Stimulated activated CD4-positive, alpha-beta T cell treated with anti-CD3 and anti-CD28 coated beads, Interleukin-15, amount 100 ng/mL, for 48 hours (primary cell): ENCODE data around the gene KIF4B.
"Not testable (repeated sequence)": the region's sequence is repeated elsewhere in the genome, so short reads cannot be mapped to it uniquely, and the experiment has no call there.

ENCODE experiments used
- DNase-seq, 2 donors: peaks; one replicate each; pipeline ENCODE4 v3.0.0-alpha.2; 2020; ENCODE audit warnings: low read depth in 2 of 2

Gene KIF4B

DNA sequence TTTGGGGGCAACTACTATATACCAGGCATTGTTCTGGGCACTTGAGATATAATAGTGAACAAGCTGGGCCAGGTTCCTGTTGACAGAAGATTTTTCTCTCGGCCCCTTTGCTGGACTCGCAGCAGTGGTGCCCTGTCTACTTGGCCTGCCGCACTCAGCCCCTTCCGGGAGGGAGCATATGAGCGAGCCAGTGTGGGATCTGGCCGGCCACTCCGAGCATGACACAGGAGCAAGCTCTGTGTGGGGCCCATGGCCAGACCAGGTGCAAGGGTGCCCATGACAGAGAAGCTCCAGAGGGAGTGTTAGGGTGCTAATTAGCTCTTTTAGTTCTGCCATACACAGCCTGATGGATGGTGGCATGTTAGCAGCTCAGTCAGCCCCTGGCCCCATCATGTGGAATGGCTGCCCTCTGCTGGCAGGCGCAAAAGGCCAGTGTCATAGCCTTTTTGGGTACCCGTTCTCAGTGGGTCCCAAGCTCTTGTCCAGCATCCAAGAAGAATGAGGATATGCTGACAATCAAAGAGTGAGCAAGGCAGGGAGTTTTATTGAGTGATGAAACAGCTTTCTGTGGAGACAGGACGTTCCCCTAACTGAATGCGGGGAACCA lies 9.3 kb upstream of the KIF4B start:
- no peak for DNase-seq

DNA sequence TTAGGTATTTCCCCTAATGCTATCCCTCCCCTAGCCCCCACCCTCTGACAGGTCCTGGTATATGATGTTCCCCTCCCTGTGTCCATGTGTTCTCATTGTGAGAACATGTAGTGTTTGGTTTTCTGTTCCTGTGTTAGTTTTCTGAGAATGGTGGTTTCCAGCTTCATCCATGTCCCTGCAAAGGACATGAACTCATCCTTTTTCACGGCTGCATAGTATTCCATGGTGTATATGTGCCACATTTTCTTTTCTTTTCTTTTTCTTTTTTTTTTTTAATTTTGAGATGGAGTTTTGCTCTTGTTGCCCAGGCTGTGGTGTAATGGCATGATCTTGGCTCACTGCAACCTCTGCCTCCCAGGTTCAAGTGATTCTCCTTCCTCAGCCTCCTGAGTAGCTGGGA lies 7.3 kb upstream of the KIF4B start:
- DNase-seq = not testable (repeated sequence)

DNA sequence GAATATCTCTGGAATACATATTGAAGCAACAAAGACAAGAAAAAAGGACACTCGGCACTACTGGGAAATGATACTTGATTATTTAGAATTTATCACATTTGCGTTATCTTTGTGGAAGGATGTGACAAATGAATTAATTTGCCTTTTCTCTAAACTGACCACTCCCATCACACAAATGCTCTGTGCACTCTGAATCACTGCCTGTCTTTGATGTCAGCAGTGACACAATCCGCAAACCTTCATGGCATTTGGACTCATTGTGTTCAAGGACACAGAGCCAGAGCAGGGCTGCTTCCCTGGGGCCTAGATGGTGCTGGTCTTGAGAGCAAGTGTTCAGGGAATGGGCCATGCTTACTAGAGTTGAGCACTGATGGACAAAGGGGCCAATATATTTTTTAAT lies 4.9 kb upstream of the KIF4B start:
- no peak for DNase-seq

DNA sequence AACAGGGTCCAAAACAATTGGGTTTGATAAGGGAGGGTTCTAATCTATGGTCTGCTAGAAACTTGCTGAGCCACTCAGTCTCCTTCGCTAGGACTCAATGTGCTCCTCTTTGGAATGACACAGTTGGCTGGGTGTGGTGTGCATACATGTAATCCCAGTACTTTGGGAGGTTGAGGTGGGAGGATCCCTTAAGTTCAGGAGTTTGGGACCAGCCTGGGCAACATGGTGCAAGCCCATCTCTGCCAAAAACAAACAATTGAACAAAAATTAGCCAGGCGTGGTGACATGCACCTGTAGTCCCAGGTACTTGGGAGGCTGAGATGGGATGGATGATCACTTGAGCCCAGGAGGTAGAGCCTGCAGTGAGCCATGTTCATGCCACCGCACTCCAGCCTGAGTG lies 2.7 kb upstream of the KIF4B start:
- no peak for DNase-seq

DNA sequence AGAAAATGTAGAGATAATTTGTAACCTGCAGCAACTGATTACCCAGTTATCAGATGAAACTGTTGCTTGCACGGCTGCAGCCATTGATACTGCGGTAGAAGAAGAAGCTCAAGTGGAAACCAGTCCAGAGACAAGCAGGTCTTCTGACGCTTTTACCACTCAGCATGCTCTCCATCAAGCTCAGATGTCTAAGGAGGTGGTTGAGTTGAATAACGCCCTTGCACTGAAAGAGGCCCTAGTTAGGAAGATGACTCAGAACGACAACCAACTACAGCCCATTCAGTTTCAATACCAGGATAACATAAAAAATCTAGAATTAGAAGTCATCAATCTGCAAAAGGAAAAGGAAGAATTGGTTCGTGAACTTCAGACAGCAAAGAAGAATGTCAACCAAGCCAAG lies 1.7 kb downstream of the KIF4B start:
- no peak for DNase-seq

DNA sequence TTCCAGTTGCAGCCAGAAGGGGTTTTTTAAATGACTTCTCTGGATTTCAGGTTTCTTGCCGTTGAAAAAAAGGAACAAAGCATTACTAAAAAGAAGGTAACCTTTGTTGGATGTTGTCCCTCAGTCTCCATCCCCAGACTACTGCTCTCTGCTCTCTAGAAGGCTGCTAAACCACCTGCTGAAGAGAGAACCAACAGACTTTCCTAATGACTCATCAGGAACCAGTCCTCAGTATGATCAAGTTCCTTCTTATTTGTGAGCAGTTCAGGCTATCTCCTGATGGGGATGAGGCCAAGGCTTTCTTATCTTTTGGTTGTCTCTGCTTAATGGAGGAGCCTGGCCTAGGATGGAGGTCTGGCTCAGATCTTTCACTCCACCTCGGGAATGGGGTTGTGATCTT lies 4.1 kb downstream of the KIF4B start:
- no peak for DNase-seq

DNA sequence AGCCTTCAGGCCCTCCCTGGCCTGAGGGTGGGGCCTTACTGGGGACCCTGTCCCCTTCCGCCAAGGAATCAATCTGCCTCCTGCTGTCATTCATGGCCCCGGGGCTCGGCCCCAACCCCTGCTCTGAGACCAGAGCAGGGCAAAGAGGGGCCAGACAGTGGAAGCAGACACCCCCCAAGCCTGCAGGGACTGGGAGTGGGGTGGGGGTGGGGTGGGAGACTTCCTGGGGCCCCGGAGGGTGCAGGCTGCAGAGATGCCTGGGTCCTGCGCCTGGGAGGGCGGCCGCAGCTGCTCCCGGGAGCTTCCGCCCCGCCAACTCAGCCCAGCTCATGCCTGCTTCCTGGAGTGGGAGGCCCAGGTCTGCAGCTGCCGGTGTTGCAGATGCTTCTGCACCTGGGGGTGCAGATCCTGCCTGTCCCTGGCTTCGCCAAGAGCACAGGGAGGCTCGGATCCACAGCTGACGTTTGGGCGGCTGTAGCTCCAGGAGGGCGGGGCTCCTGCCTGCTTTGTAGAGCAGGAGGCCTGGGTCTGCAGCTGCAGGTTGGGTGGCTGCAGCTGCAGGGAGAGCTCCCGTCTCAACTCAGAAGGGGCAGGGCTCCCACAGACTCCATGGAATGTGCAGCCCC lies 6.2 kb downstream of the KIF4B start:
- no peak for DNase-seq

DNA sequence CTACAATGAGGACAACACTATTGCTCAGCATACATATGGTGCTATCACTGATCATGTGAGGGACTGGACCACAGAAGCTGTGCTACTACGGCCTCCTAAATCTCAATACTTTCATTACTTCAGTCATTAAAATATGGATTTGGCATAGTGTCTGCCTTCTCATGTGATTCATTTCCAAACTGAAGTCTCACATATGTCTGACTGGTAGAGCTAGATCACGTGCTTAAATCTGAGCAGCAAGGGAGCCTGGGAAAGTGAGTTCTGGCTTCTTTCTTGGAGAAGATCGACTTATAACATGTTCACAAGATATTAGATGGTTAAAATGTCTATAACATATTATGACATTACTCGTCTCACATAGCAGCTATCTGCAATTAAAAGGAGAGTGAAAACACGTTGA lies 8.3 kb downstream of the KIF4B start:
- DNase-seq = no peak

DNA sequence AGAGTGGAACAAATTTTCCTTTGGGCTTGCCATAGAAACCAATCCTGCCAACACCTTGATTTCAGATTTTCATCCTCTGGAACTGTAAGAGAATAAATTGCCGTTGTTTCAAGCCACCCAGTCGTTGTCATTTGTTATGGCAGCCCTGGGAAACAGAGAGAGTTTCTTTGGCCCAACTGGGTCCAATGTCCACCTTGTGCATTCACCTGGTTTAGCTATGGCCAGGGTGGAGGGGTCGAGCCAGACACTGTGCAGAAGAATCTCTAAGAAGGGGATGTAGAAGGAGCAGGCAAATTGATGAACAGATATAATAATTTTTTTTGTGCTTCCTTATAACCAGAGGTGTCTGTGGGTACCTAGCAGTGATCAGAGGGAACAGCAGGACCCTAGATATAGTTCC lies 9.8 kb downstream of the KIF4B start:
- no peak for DNase-seq

DNA sequence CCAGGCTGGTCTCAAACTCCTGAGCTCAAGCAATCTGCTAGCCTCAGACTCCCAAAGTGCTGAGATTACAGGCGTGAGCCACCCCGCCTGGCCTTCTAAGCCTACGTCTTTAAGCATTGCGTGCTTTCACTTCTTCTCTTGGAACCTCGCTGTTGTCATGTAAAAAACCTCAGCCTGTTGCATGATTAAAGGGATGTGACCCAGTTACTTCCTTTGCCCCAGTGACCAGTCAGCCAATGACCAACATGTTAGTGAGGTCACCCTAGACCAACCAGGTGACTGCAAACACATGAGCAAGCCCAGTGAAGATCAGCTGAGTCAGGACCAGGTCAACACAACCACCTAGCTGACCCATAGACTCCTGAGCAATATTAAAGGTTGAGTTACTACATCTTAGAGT lies 10.5 kb downstream of the KIF4B start:
- DNase-seq = no peak

DNA sequence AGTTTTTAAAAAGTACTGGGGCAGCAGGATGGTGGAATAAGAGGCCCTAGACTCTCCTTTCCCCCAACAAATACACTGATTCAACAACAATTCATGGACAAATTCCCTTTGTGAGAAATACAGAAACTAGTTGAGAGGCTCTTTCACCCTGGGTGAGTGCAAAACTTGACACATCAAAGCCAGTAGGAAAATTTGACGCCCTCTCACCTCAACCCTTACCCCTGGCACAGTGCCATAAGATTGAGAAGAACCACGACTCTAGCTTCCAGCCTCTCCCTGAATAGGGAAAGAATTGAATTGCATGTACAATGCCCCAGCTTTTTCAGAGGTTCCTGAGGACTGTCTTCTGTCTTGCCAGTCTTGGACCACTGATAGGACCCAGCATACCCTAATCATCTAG lies 12.3 kb downstream of the KIF4B start:
- no peak for DNase-seq

DNA sequence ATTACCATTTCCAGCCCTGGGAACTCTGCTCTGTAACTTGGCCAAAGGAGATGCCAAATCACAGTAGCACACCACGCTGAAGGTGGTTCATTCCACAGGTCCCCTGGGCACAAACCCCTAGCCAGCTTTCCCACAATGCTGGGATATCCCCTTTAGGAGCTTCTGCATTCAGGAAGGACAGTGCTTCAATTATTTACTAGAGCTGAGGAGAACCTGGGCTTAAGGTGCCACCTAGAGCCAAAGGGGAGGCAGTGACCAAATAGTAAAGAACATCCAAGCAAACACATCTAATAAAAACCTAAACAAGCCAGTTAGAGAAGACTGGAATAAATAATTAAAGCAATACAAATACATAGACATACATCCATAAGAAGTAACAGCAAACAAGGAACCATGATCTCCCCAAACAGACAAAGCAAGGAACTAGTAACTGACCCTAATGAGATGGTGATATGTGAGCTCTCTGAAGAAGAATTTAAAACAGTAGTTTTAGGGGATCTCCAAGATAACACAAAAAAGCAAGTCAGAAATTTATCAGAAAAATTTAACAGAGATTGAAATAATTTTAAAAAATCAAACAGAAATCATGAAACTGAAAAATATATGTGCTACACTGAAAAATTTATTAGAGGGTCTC lies 14.6 kb downstream of the KIF4B start:
- no peak for DNase-seq

DNA sequence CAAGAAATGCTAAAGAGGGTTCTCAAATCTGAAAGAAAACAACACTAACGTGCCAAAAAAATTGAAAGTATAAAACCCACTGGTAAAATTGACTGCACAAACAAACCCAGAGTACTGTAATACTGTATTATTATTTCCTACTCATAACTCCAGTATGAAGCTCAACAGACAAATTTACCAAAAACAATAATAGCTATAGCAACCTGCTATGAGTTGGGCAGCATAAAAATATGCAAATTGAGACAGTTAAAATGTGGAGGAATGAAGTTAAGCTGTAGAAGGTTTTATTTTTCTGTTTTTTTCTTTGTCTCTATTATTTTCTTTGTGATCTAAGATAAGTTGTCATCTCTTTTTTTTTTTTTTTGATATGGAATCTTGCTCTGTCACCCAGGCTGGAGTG lies 15.7 kb downstream of the KIF4B start:
- no peak for DNase-seq

DNA sequence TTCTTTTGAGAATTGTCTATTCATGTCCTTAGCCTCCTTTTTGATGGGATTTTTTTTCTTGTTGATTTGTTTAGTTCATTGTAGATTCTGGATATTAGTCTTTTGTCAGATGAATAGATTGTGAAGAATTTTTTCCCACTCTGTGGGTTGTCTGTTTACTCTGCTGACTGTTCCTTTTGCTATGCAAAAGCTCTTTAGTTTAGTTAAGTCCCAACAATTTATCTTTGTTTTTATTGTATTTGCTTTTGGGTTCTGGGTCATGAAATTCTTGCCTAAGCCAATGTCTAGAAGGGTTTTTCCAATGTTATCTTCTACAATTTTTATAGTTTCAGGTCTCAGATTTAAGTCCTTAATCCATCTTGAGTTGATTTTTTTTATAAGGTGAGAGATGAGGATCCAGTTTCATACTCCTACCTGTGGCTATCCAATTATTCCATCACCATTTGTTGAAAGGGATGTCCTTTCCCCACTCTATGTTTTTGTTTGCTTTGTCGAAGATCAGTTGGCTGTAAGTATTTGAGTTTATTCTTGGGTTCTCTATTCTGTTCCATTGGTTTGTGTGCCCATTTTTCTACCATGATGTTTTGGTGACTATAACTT lies 20.7 kb downstream of the KIF4B start:
- not testable (repeated sequence) for DNase-seq

DNA sequence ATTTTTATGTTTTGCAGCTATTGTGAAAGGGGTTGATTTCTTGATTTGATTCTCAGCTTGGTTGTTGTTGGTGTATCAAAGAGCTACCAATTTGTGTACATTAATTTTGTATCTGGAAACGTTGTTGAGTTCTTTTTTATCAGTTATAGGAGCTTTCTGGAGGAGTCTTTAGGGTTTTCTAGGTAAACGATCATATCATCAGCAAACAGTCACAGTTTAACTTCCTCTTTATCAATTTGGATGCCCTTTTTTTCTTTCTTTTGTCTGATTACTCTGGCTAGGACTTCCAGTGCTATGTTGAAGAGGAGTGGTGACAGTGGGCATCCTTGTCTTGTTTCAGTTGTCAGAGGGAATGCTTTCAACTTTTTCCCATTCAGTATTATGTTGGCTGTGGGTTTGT lies 21.5 kb downstream of the KIF4B start:
- not testable (repeated sequence) for DNase-seq

DNA sequence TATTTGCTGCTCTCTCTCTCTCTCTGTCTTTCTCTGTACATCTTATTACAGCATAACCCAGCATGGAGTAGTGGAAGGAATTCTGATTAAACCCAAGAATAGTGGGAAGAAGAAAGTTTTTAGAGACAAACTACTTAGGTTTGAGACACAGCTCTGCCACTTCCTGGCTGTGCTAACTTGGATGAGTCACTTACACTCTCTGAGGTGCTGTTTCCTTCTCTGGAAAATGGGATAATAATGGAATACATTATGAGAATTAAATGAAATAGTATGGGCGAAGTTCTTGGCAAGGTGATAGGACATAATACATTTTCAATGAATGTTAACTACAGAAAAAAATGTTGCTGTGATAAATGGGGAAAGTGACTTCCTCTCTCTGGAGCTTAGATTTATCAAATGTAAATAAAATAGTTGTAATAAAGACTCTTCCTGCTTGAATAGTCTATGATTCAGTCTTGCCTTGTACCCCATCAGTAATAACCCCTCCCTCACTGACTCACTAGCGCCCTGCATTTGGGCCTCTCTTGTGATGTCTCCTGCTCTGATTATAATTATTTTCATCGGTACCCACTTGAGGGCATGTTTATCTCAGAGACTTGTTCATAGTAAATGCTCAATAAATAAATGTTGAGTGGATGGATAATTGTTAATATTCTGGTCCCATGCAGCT lies 27.6 kb downstream of the KIF4B start:
- no peak for DNase-seq

DNA sequence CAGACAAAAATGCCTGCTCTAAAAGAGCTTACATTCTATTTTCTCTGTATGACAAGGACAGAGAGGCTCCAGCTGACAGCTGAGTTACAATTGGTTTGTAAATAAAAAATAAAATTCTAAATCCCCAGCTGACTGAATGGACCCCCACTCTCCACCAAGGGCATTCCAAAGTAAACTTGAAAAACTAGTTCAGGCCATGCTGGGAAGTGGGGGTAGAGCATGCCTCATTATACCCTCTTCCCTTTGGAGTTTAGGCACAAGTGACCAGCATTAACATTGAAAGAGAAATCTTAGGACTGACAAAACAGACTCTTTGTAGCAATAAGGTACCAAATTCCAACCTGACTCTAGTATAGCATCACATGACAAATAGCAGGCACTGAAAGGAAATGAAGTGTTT lies 31.0 kb downstream of the KIF4B start:
- DNase-seq = no peak

DNA sequence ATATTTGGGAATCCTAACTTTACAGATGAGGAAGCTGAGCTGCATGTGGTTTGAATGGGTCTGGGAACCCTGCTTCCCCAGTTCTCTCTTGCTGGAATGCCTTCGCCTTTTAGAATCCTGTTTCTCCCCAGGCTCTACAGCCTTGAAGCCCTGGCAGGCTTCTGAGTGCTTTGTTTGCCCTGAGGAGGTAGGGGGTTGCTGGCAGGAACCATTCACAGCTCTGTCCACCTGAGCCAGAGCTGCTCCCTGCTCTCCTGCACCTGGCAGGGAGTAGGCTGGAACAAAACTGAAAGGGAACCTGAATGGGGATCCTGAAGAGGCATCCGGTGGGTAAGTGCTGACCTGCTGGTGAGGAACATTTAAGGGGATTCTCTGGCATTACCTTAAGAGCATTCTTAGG lies 33.0 kb downstream of the KIF4B start:
- no peak for DNase-seq

DNA sequence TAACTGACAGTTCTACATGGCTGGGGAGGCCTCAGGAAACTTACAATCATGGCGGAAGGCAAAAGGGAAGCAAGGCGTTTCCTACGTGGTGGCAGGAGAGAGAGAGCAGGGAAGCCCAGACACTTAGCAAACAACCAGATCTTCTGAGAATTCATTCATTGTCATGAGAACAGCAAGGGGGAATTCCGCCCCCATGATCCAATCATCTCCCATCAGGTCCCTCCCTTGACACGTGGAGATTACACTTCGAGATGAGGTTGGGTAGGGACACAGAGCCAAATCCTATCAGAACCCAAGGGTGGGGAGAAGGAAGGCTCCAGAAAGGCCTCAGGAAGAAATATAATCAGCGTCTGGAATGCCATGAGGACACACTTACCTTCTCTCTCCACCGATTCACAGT lies 34.3 kb downstream of the KIF4B start:
- DNase-seq = no peak

DNA sequence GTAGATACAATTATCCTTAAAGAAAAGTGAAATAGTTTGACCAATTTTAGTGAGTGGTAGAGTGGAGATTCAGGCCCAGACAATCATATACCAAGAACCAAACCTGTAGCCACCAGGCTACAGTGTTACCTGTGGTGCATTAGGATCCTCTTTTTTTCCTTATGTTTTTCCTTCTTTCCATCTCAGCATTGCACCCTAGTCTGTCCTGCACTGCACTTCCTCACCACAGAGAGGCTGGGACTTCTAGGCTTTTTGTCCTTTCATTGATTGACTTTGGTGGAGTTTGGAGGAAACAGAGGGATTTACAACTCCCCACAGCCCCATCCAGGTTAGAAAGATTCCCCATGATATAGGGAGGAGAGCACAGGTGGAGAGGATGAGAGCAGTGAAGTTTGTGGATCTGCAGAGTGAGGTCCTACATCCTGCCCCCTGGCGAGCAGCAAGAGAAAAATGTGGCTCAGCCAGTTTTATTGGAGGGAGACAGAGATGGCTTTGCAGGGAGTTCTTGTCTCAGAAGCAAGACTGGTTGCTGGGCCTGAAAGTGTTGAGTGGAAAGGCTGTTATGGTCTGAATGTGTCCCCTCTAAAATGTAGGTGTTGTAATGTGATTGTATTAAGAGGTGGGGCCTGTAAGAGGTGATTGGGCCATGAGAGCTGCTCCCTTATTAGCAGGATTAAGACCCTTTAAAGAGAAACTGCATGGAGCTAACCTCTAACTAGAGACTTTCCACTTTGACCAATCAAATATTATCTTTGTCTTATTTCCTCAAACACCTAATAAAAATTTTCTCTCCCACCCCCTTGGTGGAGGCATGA lies 36.2 kb downstream of the KIF4B start:
- no peak for DNase-seq

DNA sequence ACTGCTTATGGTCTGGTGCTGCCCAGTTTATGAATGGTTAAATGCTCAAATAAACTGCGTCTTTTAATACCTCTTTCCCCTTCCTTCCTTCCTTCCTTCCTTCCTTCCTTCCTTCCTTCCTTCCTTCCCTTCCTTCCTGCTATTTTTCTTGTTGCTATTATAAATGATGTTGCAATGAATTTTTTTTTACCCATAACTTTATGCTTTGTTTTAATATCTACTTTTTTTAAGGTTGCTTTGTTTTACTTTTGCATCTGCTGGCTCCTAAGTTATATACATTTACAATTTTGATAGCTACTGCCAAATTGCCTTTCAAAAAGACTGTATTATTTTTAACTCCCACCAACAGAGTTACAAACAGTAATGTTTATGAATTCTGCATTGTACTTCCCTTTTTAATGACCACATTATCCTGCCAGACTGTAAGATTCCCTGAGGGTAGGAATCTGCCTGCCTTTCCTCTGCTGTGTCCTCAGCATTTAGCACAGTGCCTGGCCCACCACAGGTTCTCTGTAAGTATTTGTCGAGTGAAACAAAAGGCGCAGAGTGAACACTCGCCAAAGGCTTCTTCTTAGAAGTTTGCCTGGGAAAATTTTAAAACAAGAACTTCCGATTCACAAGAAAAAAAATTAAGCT lies 36.9 kb downstream of the KIF4B start:
- DNase-seq = no peak
